Common myeloid progenitor, CD34-positive (primary cell): ENCODE data around the gene HOXB1.
A peak's percentile ranks its signal among the peaks of the same experiment; 100 is the strongest.

Source experiments
- CTCF ChIA-PET: fragments of 350-600 bp; sonication (Branson Sonifier 250); formaldehyde crosslinking; loops from one replicate; lab custom pipeline; 2021; ENCODE audit warnings: antibody characterized with exemption; lab: Charles Lee
- POLR2A ChIA-PET: fragments of 350-600 bp; sonication (Branson Sonifier 250); formaldehyde crosslinking; loops from one replicate; lab custom pipeline; 2021; ENCODE audit warnings: antibody characterized with exemption; lab: Charles Lee
- DNase-seq, 3 donors: peaks; one replicate each; pipeline versions ENCODE4 v3.0.0 to v3.0.0-alpha.2; 2013
- H3K27ac ChIP-seq, 2 experiments: 1 replicate in 1 of 2; 2 replicates in 1 of 2; pipeline ENCODE4 v1.7.0; 2013; ENCODE audit warnings: inconsistent platforms in 2 of 2, low read length in 2 of 2, mild to moderate bottlenecking in 2 of 2, low read depth in 1 of 2, moderate library complexity in 1 of 2; ENCODE audit not compliant: severe bottlenecking in 2 of 2, insufficient read depth in 1 of 2, poor library complexity in 1 of 2
- H3K27me3 ChIP-seq, 5 experiments: replicated peaks in 2 of 5; 1 replicate in 3 of 5; 2 replicates in 2 of 5; pipeline versions ENCODE4 v1.6.1 to v1.7.0; 2013; ENCODE audit warnings: low read length in 4 of 5, mild to moderate bottlenecking in 2 of 5, moderate library complexity in 2 of 5, inconsistent platforms in 1 of 5; ENCODE audit not compliant: insufficient read depth in 5 of 5, control insufficient read depth in 4 of 5
- H3K36me3 ChIP-seq, 4 experiments: 1 replicate in 2 of 4; 2 replicates in 2 of 4; pipeline versions ENCODE4 v1.6.1 to v1.7.0; 2013; ENCODE audit warnings: low read length in 3 of 4, control low read depth in 1 of 4, mild to moderate bottlenecking in 1 of 4; ENCODE audit not compliant: control insufficient read depth in 4 of 4, insufficient read depth in 4 of 4
- H3K4me1 ChIP-seq, 4 experiments: 1 replicate in 3 of 4; 2 replicates in 1 of 4; pipeline versions ENCODE4 v1.6.1 to v1.7.1; 2013; ENCODE audit warnings: low read length in 3 of 4, mild to moderate bottlenecking in 3 of 4, control low read depth in 1 of 4, inconsistent platforms in 1 of 4, moderate library complexity in 1 of 4; ENCODE audit not compliant: control insufficient read depth in 4 of 4, insufficient read depth in 4 of 4; ENCODE audit errors: control extremely low read depth in 1 of 4
- H3K4me3 ChIP-seq, 7 experiments: 1 replicate in 4 of 7; 2 replicates in 3 of 7; pipeline versions ENCODE4 v1.5.1 to v1.7.0; 2013; ENCODE audit warnings: mild to moderate bottlenecking in 7 of 7, low read length in 6 of 7, moderate library complexity in 6 of 7, inconsistent platforms in 2 of 7, low read depth in 2 of 7, control low read depth in 1 of 7; ENCODE audit not compliant: insufficient read depth in 4 of 7, control insufficient read depth in 1 of 7; ENCODE audit errors: extremely low read depth in 1 of 7
- H3K9me3 ChIP-seq, 5 experiments: 1 replicate in 4 of 5; 2 replicates in 1 of 5; pipeline versions ENCODE4 v1.6.1 to v1.7.1; 2013; ENCODE audit warnings: low read length in 4 of 5, mild to moderate bottlenecking in 2 of 5, inconsistent platforms in 1 of 5, low read depth in 1 of 5, moderate library complexity in 1 of 5; ENCODE audit not compliant: control insufficient read depth in 4 of 5, insufficient read depth in 2 of 5; ENCODE audit errors: control extremely low read depth in 1 of 5
- WGBS: methylation state at CpG from one replicate; pipeline ENCODE4 v1.1.5; 2013; ENCODE audit not compliant: insufficient coverage; 5-methylcytosine and 5-hydroxymethylcytosine counted together

The HOXB1 gene

GRCh38 chr17:48504953-48505352 lies 25.9 kb downstream of the HOXB1 start:
- no peak overlapping the region for H3K27ac ChIP-seq
- no peaks in the 10 kb centered on the region for H3K9me3 ChIP-seq
- WGBS = no CpG with 5 or more reads among the region's 2 CpGs
- ChIA-PET POLR2A (interaction anchor here (1.7 kb wide), 1 partner anchor 13 kb away, joined by 3 read pairs; no protein-coding TSS in a partner anchor), CTCF (interaction anchor here (0.9 to 3.0 kb wide), 6 partner anchors 13 to 158 kb away, joined by 3 to 19 read pairs (median 3); no protein-coding TSS in a partner anchor)
- H3K27me3 ChIP-seq = no peaks in the 10 kb centered on the region
- no peaks in the 10 kb centered on the region for H3K36me3 ChIP-seq
- H3K4me3 ChIP-seq = no peak overlapping the region
- peaks cover 0 to 12% (median 11%) of the 10 kb centered on the region in 4 experiments for H3K4me1 ChIP-seq
- DNase-seq = no peak

- H3K27me3 ChIP-seq = no peaks in the 10 kb centered on the region
- 97% methylated on average over 5 of the region's 5 CpGs for WGBS
- H3K9me3 ChIP-seq = no peaks in the 10 kb centered on the region
- H3K27ac ChIP-seq = no peak overlapping the region
- DNase-seq = no peak
- H3K4me3 ChIP-seq = no peak overlapping the region
- H3K36me3 ChIP-seq = no peaks in the 10 kb centered on the region
- POLR2A ChIA-PET = no interaction called here
- peaks cover 0 to 12% (median 11%) of the 10 kb centered on the region in 4 experiments for H3K4me1 ChIP-seq
- CTCF ChIA-PET = interaction anchor here (0.7 to 3.0 kb wide), 11 partner anchors 12 to 157 kb away, joined by 3 to 19 read pairs (median 3); partner anchors contain the start of gene HOXB5
These were observed 27.1 kb downstream of the HOXB1 start for GRCh38 chr17:48503747-48504146.

- no peaks in the 10 kb centered on the region for H3K9me3 ChIP-seq
- no peak overlapping the region for H3K4me3 ChIP-seq
- ChIA-PET POLR2A (no interaction called here), CTCF (interaction anchor here (1.1 to 3.0 kb wide), 4 partner anchors 11 to 86 kb away, joined by 3 to 19 read pairs (median 4); no protein-coding TSS in a partner anchor)
- peaks cover 0 to 12% (median 11%) of the 10 kb centered on the region in 4 experiments for H3K4me1 ChIP-seq
- H3K27ac ChIP-seq = no peak overlapping the region
- WGBS = 100% methylated on average over 3 of the region's 4 CpGs
- H3K27me3 ChIP-seq = no peaks in the 10 kb centered on the region
- H3K36me3 ChIP-seq = no peaks in the 10 kb centered on the region
- no peak for DNase-seq
These were observed 27.9 kb downstream of the HOXB1 start for GRCh38 chr17:48502901-48503300.

- DNase-seq = no peak
- Histone ChIP-seq H3K27ac (no peak overlapping the region), H3K36me3 (no peaks in the 10 kb centered on the region), H3K4me1 (peaks cover 0 to 12% (median 11%) of the 10 kb centered on the region in 4 experiments), H3K27me3 (no peaks in the 10 kb centered on the region), H3K4me3 (no peak overlapping the region), H3K9me3 (no peaks in the 10 kb centered on the region)
- WGBS = no CpG with 5 or more reads among the region's 2 CpGs
- ChIA-PET POLR2A (no interaction called here), CTCF (interaction anchor here (1.7 to 1.9 kb wide), 3 partner anchors 10 to 91 kb away, joined by 5 to 14 read pairs (median 8); partner anchors contain the start of gene HOXB5)
These were observed 28.5 kb downstream of the HOXB1 start for GRCh38 chr17:48502312-48502711.

- Histone ChIP-seq H3K4me3 (no peak overlapping the region), H3K27me3 (no peaks in the 10 kb centered on the region), H3K9me3 (no peaks in the 10 kb centered on the region), H3K36me3 (no peaks in the 10 kb centered on the region), H3K27ac (no peak overlapping the region), H3K4me1 (peaks cover 0 to 6% (median 4%) of the 10 kb centered on the region in 4 experiments)
- peak; percentile 70 to 80 (median 79) for DNase-seq
- 73% methylated on average over 9 of the region's 12 CpGs for WGBS
- ChIA-PET POLR2A (interaction anchor here (0.7 kb wide), 1 partner anchor 54 kb away, joined by 3 read pairs; no protein-coding TSS in a partner anchor), CTCF (interaction anchor here (0.6 to 1.9 kb wide), 13 partner anchors 8 to 165 kb away, joined by 3 to 14 read pairs (median 4); partner anchors contain the start of gene HOXB5)
These were observed 30.1 kb downstream of the HOXB1 start for GRCh38 chr17:48500435-48501426.

- no peak for DNase-seq
- 100% methylated on average over 2 of the region's 5 CpGs for WGBS
- Histone ChIP-seq H3K36me3 (no peaks in the 10 kb centered on the region), H3K4me1 (peaks cover 0 to 2% (median 0%) of the 10 kb centered on the region in 4 experiments), H3K9me3 (no peaks in the 10 kb centered on the region), H3K27me3 (no peaks in the 10 kb centered on the region), H3K4me3 (no peak overlapping the region), H3K27ac (no peak overlapping the region)
- ChIA-PET POLR2A (no interaction called here), CTCF (interaction anchor here (0.8 to 4.7 kb wide), 11 partner anchors 8 to 99 kb away, joined by 3 to 15 read pairs (median 3); partner anchors contain the start of gene HOXB5)
These were observed 30.9 kb downstream of the HOXB1 start for GRCh38 chr17:48499735-48500434.
